Liver (tissue), 3 donors: ENCODE data around the gene CCNYL1.

Experiments used
- ATF3 ChIP-seq: IDR thresholded peaks from 2 replicates; pipeline ENCODE4 v1.6.1; 2016; ENCODE audit warnings: antibody characterized with exemption
- CTCF ChIP-seq: fragments of 150-350 bp; IDR thresholded peaks from 2 replicates; pipeline ENCODE4 v1.5.1; 2017; ENCODE audit warnings: improper control_type of control experiment, low read depth, low read length; ENCODE audit not compliant: missing input control
- EGR1 ChIP-seq, 2 donors: IDR thresholded peaks; 2 replicates each; pipeline ENCODE4 v1.6.1; 2016 to 2018; ENCODE audit warnings: antibody characterized with exemption in 2 of 2, low read depth in 2 of 2
- FOXA1 ChIP-seq: IDR thresholded peaks from 2 replicates; pipeline ENCODE4 v1.6.1; 2016; ENCODE audit warnings: antibody characterized with exemption
- GABPA ChIP-seq, 2 donors: IDR thresholded peaks in 1 of 2; conservative IDR thresholded peaks in 1 of 2; 2 replicates each; pipeline ENCODE4 v1.6.1; 2016; ENCODE audit warnings: antibody characterized with exemption in 2 of 2, mild to moderate bottlenecking in 1 of 2, moderate library complexity in 1 of 2
- JUND ChIP-seq, 2 donors: IDR thresholded peaks; 2 replicates each; pipeline ENCODE4 v1.6.1; 2016; ENCODE audit warnings: antibody characterized with exemption in 2 of 2
- MAX ChIP-seq: IDR thresholded peaks from 2 replicates; pipeline ENCODE4 v1.6.1; 2016; ENCODE audit warnings: antibody characterized with exemption
- RAD21 ChIP-seq, 2 donors: IDR thresholded peaks; 2 replicates each; pipeline ENCODE4 v1.6.1; 2016; ENCODE audit warnings: antibody characterized with exemption in 2 of 2, mild to moderate bottlenecking in 2 of 2
- REST ChIP-seq: IDR thresholded peaks from 2 replicates; pipeline ENCODE4 v1.6.1; 2016; ENCODE audit warnings: antibody characterized with exemption, mild to moderate bottlenecking
- RXRA ChIP-seq, 2 donors: IDR thresholded peaks; 2 replicates each; pipeline ENCODE4 v1.6.1; 2017 to 2018; ENCODE audit warnings: antibody characterized with exemption in 2 of 2, mild to moderate bottlenecking in 1 of 2
- SP1 ChIP-seq: IDR thresholded peaks from 2 replicates; pipeline ENCODE4 v1.6.1; 2018; ENCODE audit warnings: antibody characterized with exemption, mild to moderate bottlenecking
- TAF1 ChIP-seq: conservative IDR thresholded peaks from 2 replicates; pipeline ENCODE4 v1.6.1; 2016; ENCODE audit warnings: antibody characterized with exemption, mild to moderate bottlenecking
- YY1 ChIP-seq: IDR thresholded peaks from 2 replicates; pipeline ENCODE4 v1.6.1; 2016; ENCODE audit warnings: antibody characterized with exemption, mild to moderate bottlenecking
- ZBTB33 ChIP-seq: IDR thresholded peaks from 2 replicates; pipeline ENCODE4 v1.6.1; 2016; ENCODE audit warnings: antibody characterized with exemption
- donor health status: healthy.
- donor health status: healthy.

GRCh38 chr2:207748993-207749392 is 37.6 kb downstream of the CCNYL1 start:
- TF ChIP-seq TAF1 (no peak), CTCF (no peak), MAX (no peak), RAD21 (IDR thresholded peaks at IDR 0.05) (no peak), GABPA (IDR thresholded peaks at IDR 0.05 in 1 of 2, conservative IDR thresholded peaks at IDR 0.05 in 1 of 2) (no peak), ATF3 (no peak), SP1 (no peak), YY1 (no peak), FOXA1 (no peak), REST (no peak), EGR1 (IDR thresholded peaks at IDR 0.05; ENCODE audit: low read depth in 2 of 2) (no peak), ZBTB33 (no peak), RXRA (IDR thresholded peaks at IDR 0.05) (no peak), JUND (IDR thresholded peaks at IDR 0.05) (no peak)
